ENCODE measurements around the gene MCM3.
A peak's percentile ranks its signal among the peaks of the same experiment; 100 is the strongest.

The MCM3 gene

GRCh38 chr6:52261229-52261628 lies 23.3 kb downstream of the MCM3 start:
- no peak for DNase-seq
- in situ Hi-C loops (cut with MboI; ENCODE audit: low pct_unique_long_range_greater_than_20kb, low sequenced_read_pairs): no loop called here

- in situ Hi-C loops (cut with MboI; ENCODE audit: low pct_unique_long_range_greater_than_20kb, low sequenced_read_pairs): no loop called here
- DNase-seq: no peak
Observed at GRCh38 chr6:52260634-52261033, 23.9 kb downstream of the MCM3 start.

DNA sequence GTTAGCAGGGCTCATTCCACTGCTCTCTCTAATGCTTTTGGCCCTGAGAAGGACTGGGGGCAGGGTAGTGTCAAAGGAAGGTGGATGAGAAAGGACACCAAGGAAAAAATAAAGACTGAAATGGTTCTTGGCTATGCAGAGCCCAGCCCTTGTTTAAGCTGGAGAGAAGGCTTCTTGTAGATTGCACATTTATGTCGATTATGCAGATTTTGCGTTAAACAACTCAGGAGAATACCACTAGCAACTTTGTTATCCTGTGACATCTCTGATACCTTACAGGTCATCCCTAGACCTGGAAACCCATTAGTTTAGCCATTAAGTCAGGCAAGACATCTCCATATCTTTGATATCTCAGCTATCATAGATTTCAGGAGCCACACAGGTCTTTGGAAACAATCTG lies 29.1 kb downstream of the MCM3 start:
- DNase-seq: no peak
- in situ Hi-C loops (cut with MboI; ENCODE audit: low pct_unique_long_range_greater_than_20kb, low sequenced_read_pairs): no loop called here

DNA sequence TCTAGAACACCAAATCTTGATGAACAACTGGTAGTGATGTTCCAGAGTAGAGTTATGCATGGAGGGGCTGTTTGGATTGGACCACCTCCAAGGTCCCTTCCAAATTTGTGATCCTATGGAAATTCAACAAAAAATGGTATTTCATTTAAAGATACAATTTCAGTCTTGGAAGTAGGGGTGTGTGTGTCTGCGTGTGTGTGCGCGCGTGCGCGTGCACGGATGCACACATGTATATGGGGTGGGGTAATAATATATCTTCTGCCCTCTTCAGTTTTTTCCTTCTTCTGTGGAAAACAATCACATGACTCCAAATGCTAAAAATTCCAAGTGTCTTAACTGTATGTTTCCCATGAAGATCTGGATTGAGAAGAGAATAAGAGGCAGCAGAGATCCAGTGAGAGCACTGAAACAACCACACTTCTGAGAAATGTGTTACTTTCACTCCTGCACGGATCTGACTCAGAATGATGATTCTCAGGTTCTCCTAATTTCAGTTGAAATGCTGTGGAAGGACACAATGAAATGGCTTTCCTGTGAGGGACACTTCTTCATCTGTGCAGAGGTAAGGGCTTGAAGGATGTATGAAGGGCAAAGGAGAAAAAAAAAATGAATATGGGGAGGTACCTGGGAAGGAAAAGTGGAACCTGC lies 29.7 kb downstream of the MCM3 start:
- DNase-seq: no peak
- in situ Hi-C loops (cut with MboI; ENCODE audit: low pct_unique_long_range_greater_than_20kb, low sequenced_read_pairs): no loop called here

GRCh38 chr6:52253494-52253893 lies 31.0 kb downstream of the MCM3 start:
- in situ Hi-C loops (cut with MboI; ENCODE audit: low pct_unique_long_range_greater_than_20kb, low sequenced_read_pairs): no loop called here

DNA sequence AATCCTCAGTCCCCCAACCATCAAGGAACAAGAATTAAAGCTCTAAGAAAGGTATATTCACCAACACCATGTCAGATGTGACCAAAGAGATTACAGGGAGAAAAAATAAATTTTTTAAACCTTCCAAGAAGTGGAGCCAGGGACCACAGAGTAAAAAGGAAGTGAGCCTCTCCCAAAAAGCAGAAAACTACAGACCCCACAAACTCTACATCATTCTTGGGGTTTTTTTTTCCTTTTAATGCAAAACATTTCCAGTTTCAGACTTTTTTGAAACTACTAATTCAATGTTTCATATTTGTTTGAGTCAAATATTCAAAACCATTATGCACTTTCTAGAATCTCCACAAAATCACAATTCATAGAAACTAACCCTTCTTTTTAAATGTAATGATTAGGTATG lies 33.4 kb downstream of the MCM3 start:
- in situ Hi-C loops (cut with MboI; ENCODE audit: low pct_unique_long_range_greater_than_20kb, low sequenced_read_pairs): no loop called here
- DNase-seq: no peak

More at GRCh38 chr6:52253494-52253893, 31.0 kb downstream of the MCM3 start:
- no peak for DNase-seq

GRCh38 chr6:52249078-52249477 lies 35.5 kb downstream of the MCM3 start:
- in situ Hi-C loops (cut with MboI; ENCODE audit: low pct_unique_long_range_greater_than_20kb, low sequenced_read_pairs): no loop called here
- no peak for DNase-seq

- in situ Hi-C loops (cut with MboI; ENCODE audit: low pct_unique_long_range_greater_than_20kb, low sequenced_read_pairs): no loop called here
- DNase-seq: no peak
Observed at GRCh38 chr6:52245425-52245824, 39.1 kb downstream of the MCM3 start.

GRCh38 chr6:52244400-52244799 lies 40.1 kb downstream of the MCM3 start, which contains the start of gene IL17F:
Gene IL17F (minus strand): TSS chr6:52244500. CDS start chr6:52244429, 71 bp downstream.
- in situ Hi-C loops (cut with MboI; ENCODE audit: low pct_unique_long_range_greater_than_20kb, low sequenced_read_pairs): no loop called here
- DNase-seq: no peak

- in situ Hi-C loops (cut with MboI; ENCODE audit: low pct_unique_long_range_greater_than_20kb, low sequenced_read_pairs): no loop called here
- DNase-seq: no peak
Observed at GRCh38 chr6:52243282-52243893, 41.2 kb downstream of the MCM3 start.

DNA sequence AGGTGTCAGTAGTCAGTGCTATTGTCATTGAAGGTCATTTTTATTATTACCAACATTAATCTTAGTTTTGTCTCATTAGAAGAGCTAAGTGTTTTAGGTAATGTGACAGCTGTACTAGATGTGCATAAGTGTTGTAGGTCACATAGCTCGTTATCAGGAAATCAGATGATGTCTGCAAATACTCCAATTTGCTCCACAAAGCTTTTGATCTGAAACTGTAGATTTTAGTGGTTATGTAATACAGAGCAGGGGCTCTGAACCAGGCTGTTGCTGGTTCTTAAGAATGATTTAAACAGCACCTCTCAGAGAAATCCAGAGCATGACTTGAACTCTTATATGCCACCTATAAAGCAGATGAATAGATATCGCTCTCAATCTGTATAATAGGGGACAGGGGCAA lies 42.7 kb downstream of the MCM3 start:
- in situ Hi-C loops (cut with MboI; ENCODE audit: low pct_unique_long_range_greater_than_20kb, low sequenced_read_pairs): no loop called here
- DNase-seq: no peak

DNA sequence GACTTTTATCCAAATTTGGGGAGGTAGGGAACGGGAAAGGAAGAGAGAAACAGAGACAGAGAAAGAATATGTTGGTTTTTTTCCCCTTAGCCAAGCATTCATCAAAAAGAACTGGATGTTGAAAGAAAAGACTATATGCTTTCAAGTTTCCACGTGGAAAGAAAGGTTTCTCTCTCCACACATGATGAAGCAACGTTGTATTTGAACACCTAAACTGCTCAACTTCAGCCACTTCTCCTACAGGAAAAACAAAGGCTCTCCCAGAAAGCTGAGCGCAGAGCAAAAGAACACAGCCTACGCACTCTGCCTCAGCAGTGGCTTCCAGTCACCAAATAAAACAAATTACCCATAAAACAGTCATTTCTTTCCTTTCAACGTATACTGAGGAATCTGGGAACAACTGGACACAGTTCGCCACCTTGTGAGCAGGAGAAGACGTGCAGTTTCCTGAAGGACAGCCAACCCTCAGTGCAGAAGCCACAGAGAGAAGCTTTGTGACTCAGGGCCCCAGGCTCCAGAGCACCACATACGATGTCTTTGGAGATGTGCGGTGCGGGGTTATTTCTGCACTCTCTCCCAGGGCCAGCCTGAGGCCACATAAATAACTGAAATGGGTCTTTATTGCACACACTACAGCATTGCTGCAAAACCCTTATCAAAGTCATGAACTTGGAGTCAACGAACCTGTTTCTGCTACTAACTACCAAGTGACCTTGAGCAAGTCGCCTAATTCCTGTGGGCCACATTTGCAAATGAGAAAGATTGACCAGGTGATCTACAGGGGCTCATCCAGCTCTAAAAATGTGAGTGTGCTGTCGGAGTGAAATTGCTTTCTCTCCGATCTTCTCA lies 50.3 kb downstream of the MCM3 start:
- in situ Hi-C loops (cut with MboI; ENCODE audit: low pct_unique_long_range_greater_than_20kb, low sequenced_read_pairs): no loop called here
- DNase-seq: peak; percentile 49

GRCh38 chr6:52233005-52233404 lies 51.5 kb downstream of the MCM3 start:
- in situ Hi-C loops (cut with MboI; ENCODE audit: low pct_unique_long_range_greater_than_20kb, low sequenced_read_pairs): no loop called here
- no peak for DNase-seq

GRCh38 chr6:52231406-52232127 lies 53.0 kb downstream of the MCM3 start:
- no peak for DNase-seq
- in situ Hi-C loops (cut with MboI; ENCODE audit: low pct_unique_long_range_greater_than_20kb, low sequenced_read_pairs): no loop called here

- DNase-seq: no peak
- in situ Hi-C loops (cut with MboI; ENCODE audit: low pct_unique_long_range_greater_than_20kb, low sequenced_read_pairs): no loop called here
Observed at GRCh38 chr6:52230685-52231084, 53.9 kb downstream of the MCM3 start.

DNA sequence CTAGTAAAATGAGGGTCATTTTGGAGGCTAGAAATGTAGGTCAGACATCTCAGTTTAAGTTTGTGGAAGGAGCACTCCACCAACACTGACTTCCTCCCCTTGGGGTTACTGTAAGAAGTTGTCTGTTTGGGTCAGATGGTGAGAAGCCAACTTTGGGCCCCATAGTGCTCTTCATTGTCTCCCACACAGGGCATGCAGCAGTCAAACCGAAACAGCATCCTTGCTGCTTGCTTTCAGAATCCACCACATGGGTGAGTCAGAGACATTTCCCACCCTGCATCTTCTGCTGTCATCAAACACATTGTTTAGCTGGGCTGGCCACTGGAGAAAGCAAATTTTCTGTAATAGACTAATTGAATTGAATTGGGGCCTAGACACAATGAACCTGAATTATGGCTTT lies 57.0 kb downstream of the MCM3 start:
- DNase-seq: no peak
- in situ Hi-C loops (cut with MboI; ENCODE audit: low pct_unique_long_range_greater_than_20kb, low sequenced_read_pairs): no loop called here

GRCh38 chr6:52221302-52221701 lies 63.2 kb downstream of the MCM3 start:
- peak; percentile 43 for DNase-seq
- in situ Hi-C loops (cut with MboI; ENCODE audit: low pct_unique_long_range_greater_than_20kb, low sequenced_read_pairs): no loop called here

DNA sequence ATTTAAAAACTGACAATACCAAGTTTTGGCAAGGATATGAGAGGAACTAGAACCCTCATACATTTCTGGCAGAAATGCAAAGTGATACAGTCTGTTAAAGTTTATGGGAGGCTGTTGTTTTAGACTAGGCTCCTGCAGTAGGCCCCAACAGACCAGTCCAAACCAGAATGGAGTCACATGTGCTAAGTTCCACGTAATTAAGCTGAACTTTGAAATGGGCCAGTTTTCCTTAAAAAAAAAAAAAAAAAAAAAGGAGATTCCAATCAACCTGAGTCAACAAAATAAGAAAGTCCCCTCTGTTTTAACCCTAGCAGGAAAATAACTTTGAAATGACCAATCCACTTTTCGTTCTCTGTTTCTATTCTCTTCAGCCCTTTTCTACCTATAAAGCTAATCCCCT lies 66.8 kb downstream of the MCM3 start:
- in situ Hi-C loops (cut with MboI; ENCODE audit: low pct_unique_long_range_greater_than_20kb, low sequenced_read_pairs): no loop called here

GRCh38 chr6:52216932-52217575 lies 67.5 kb downstream of the MCM3 start:
- in situ Hi-C loops (cut with MboI; ENCODE audit: low pct_unique_long_range_greater_than_20kb, low sequenced_read_pairs): no loop called here
- DNase-seq: no peak

More for the DNA sequence above, 66.8 kb downstream of the MCM3 start:
- DNase-seq: no peak

Measured in KBM-7 (cell line).